Measurements from ENCODE around the gene CENPE.
"Not testable (repeated sequence)": the region's sequence is repeated elsewhere in the genome, so short reads cannot be mapped to it uniquely, and the experiment has no call there.

CENPE gene

GRCh38 chr4:103198111-103198765 lies at the start of gene CENPE:
Gene CENPE (minus strand): TSS chr4:103198343. CDS start chr4:103198319, 24 bp downstream.
- H3K4me3 ChIP-seq (ENCODE audit: control insufficient read depth, low read depth, low read length): peak within 1 kb of the TSS; percentile 93
- DNase-seq (ENCODE audit: low read depth): peak; percentile 85
- no peak for TF ChIP-seq CTCF (conservative IDR thresholded peaks at IDR 0.05; ENCODE audit: control insufficient read depth, insufficient read depth, low read depth, low read length)

- no peak for DNase-seq (ENCODE audit: low read depth)
- H3K4me3 ChIP-seq (ENCODE audit: control insufficient read depth, low read depth, low read length): no peak overlapping the region
- no peak for TF ChIP-seq CTCF (conservative IDR thresholded peaks at IDR 0.05; ENCODE audit: control insufficient read depth, insufficient read depth, low read depth, low read length)
These were observed 46.1 kb upstream of the CENPE start for GRCh38 chr4:103244251-103244650.

- DNase-seq (ENCODE audit: low read depth); H3K4me3 ChIP-seq (ENCODE audit: control insufficient read depth, low read depth, low read length): not testable (repeated sequence)
These were observed 32.8 kb upstream of the CENPE start for GRCh38 chr4:103230938-103231337.

GRCh38 chr4:103223556-103223955 lies 25.4 kb upstream of the CENPE start:
- not testable (repeated sequence) for H3K4me3 ChIP-seq (ENCODE audit: control insufficient read depth, low read depth, low read length)

GRCh38 chr4:103207673-103208072 lies 9.5 kb upstream of the CENPE start:
- peak; percentile 1 for TF ChIP-seq CTCF (conservative IDR thresholded peaks at IDR 0.05; ENCODE audit: control insufficient read depth, insufficient read depth, low read depth, low read length)
- DNase-seq (ENCODE audit: low read depth): peak; percentile 2
- H3K4me3 ChIP-seq (ENCODE audit: control insufficient read depth, low read depth, low read length): no peak overlapping the region

More at GRCh38 chr4:103223556-103223955, 25.4 kb upstream of the CENPE start:
- DNase-seq (ENCODE audit: low read depth): not testable (repeated sequence)

GRCh38 chr4:103204111-103204510 lies 6.0 kb upstream of the CENPE start:
- H3K4me3 ChIP-seq (ENCODE audit: control insufficient read depth, low read depth, low read length): no peak overlapping the region
- DNase-seq (ENCODE audit: low read depth): peak; percentile 30
- TF ChIP-seq CTCF (conservative IDR thresholded peaks at IDR 0.05; ENCODE audit: control insufficient read depth, insufficient read depth, low read depth, low read length): peak; percentile 44

- TF ChIP-seq CTCF (conservative IDR thresholded peaks at IDR 0.05; ENCODE audit: control insufficient read depth, insufficient read depth, low read depth, low read length): no peak
- no peak for DNase-seq (ENCODE audit: low read depth)
- H3K4me3 ChIP-seq (ENCODE audit: control insufficient read depth, low read depth, low read length): no peak overlapping the region
These were observed 3.6 kb upstream of the CENPE start for GRCh38 chr4:103201724-103202123.

GRCh38 chr4:103201253-103201652 lies 3.1 kb upstream of the CENPE start:
- H3K4me3 ChIP-seq (ENCODE audit: control insufficient read depth, low read depth, low read length): no peak overlapping the region
- TF ChIP-seq CTCF (conservative IDR thresholded peaks at IDR 0.05; ENCODE audit: control insufficient read depth, insufficient read depth, low read depth, low read length): no peak
- DNase-seq (ENCODE audit: low read depth): no peak

All from fibroblast of mammary gland (primary cell).